Duodenal mucosa (tissue), 2 donors: ENCODE data around the gene POLR2I.
"Not testable (repeated sequence)": the region's sequence is repeated elsewhere in the genome, so short reads cannot be mapped to it uniquely, and the experiment has no call there.

Experiments used
- H3K27ac ChIP-seq: one replicate; pipeline ENCODE4 v1.7.0; 2013; ENCODE audit warnings: low read depth, low read length
- H3K27me3 ChIP-seq, 2 donors: one replicate each; pipeline ENCODE4 v1.7.0; 2013; ENCODE audit warnings: low read length in 2 of 2, control low read depth in 1 of 2; ENCODE audit not compliant: insufficient read depth in 2 of 2, control insufficient read depth in 1 of 2
- H3K36me3 ChIP-seq, 2 donors: one replicate each; pipeline ENCODE4 v1.7.0; 2013; ENCODE audit warnings: low read length in 2 of 2, control low read depth in 1 of 2; ENCODE audit not compliant: insufficient read depth in 2 of 2, control insufficient read depth in 1 of 2
- H3K4me1 ChIP-seq, 2 donors: one replicate each; pipeline ENCODE4 v1.7.0; 2013; ENCODE audit warnings: low read length in 2 of 2, control low read depth in 1 of 2; ENCODE audit not compliant: insufficient read depth in 2 of 2, control insufficient read depth in 1 of 2
- H3K4me3 ChIP-seq, 2 donors: one replicate each; pipeline ENCODE4 v1.7.0; 2013; ENCODE audit warnings: low read length in 2 of 2, low read depth in 1 of 2
- H3K9ac ChIP-seq, 2 donors: one replicate each; pipeline ENCODE4 v1.7.0; 2013; ENCODE audit warnings: low read length in 2 of 2, low read depth in 1 of 2
- H3K9me3 ChIP-seq, 2 donors: one replicate each; pipeline ENCODE4 v1.7.0; 2013; ENCODE audit warnings: low read length in 2 of 2, control low read depth in 1 of 2; ENCODE audit not compliant: control insufficient read depth in 1 of 2

The POLR2I gene

GRCh38 chr19:36084231-36085009 lies 30.3 kb downstream of the POLR2I start:
- Histone ChIP-seq H3K9ac (no peak overlapping the region), H3K4me3 (no peak overlapping the region), H3K27me3 (no peaks in the 10 kb centered on the region), H3K4me1 (no peaks in the 10 kb centered on the region), H3K36me3 (peaks cover 2 to 21% of the 10 kb centered on the region in 2 donors), H3K9me3 (no peaks in the 10 kb centered on the region), H3K27ac (no peak overlapping the region)

GRCh38 chr19:36082916-36083315 lies 31.8 kb downstream of the POLR2I start:
- Histone ChIP-seq H3K9ac (no peak overlapping the region), H3K36me3 (peaks cover 0 to 13% of the 10 kb centered on the region in 2 donors), H3K9me3 (no peaks in the 10 kb centered on the region), H3K27ac (no peak overlapping the region), H3K4me3 (no peak overlapping the region), H3K4me1 (no peaks in the 10 kb centered on the region), H3K27me3 (no peaks in the 10 kb centered on the region)

- Histone ChIP-seq H3K27ac (no peak overlapping the region), H3K27me3 (no peaks in the 10 kb centered on the region), H3K9me3 (no peaks in the 10 kb centered on the region), H3K4me1 (no peaks in the 10 kb centered on the region), H3K36me3 (peaks cover 0 to 13% of the 10 kb centered on the region in 2 donors), H3K9ac (no peak overlapping the region), H3K4me3 (no peak overlapping the region)
Observed at GRCh38 chr19:36081894-36082293, 32.8 kb downstream of the POLR2I start.

GRCh38 chr19:36081385-36081784 lies 33.3 kb downstream of the POLR2I start:
- Histone ChIP-seq H3K36me3 (peaks cover 0 to 13% of the 10 kb centered on the region in 2 donors), H3K27ac (no peak overlapping the region), H3K9ac (no peak overlapping the region), H3K27me3 (no peaks in the 10 kb centered on the region), H3K4me3 (no peak overlapping the region), H3K4me1 (no peaks in the 10 kb centered on the region), H3K9me3 (no peaks in the 10 kb centered on the region)

GRCh38 chr19:36079389-36079945 lies 35.2 kb downstream of the POLR2I start:
- Histone ChIP-seq H3K4me1 (no peaks in the 10 kb centered on the region), H3K4me3 (no peak overlapping the region), H3K36me3 (peaks cover 0 to 9% of the 10 kb centered on the region in 2 donors), H3K27me3 (no peaks in the 10 kb centered on the region), H3K9me3 (no peaks in the 10 kb centered on the region), H3K27ac (no peak overlapping the region), H3K9ac (no peak overlapping the region)

GRCh38 chr19:36073121-36073876 lies 41.4 kb downstream of the POLR2I start:
- Histone ChIP-seq H3K36me3 (no peaks in the 10 kb centered on the region), H3K27ac (no peak overlapping the region), H3K4me1 (no peaks in the 10 kb centered on the region), H3K4me3 (no peak overlapping the region), H3K9me3 (no peaks in the 10 kb centered on the region), H3K9ac (no peak overlapping the region), H3K27me3 (no peaks in the 10 kb centered on the region)

GRCh38 chr19:36072081-36072480 lies 42.6 kb downstream of the POLR2I start:
- Histone ChIP-seq H3K9me3 (no peaks in the 10 kb centered on the region), H3K36me3 (peaks cover 0 to 2% of the 10 kb centered on the region in 2 donors), H3K9ac (no peak overlapping the region), H3K27me3 (no peaks in the 10 kb centered on the region), H3K4me1 (no peaks in the 10 kb centered on the region), H3K27ac (no peak overlapping the region), H3K4me3 (no peak overlapping the region)

- H3K4me1 ChIP-seq, H3K4me3 ChIP-seq, H3K27me3 ChIP-seq, H3K9me3 ChIP-seq, H3K36me3 ChIP-seq, H3K27ac ChIP-seq, H3K9ac ChIP-seq: not testable (repeated sequence)
Observed at GRCh38 chr19:36068810-36069499, 45.7 kb downstream of the POLR2I start.

- H3K36me3 ChIP-seq = peaks cover 3 to 5% of the 10 kb centered on the region in 2 donors
- H3K4me3 ChIP-seq = no peak overlapping the region
- no peaks in the 10 kb centered on the region for H3K27me3 ChIP-seq
- H3K9ac ChIP-seq = no peak overlapping the region
- H3K4me1 ChIP-seq = no peaks in the 10 kb centered on the region
- H3K27ac ChIP-seq = no peak overlapping the region
- no peaks in the 10 kb centered on the region for H3K9me3 ChIP-seq
Observed at GRCh38 chr19:36067681-36068080, 47.0 kb downstream of the POLR2I start.

GRCh38 chr19:36064826-36065225 lies 49.8 kb downstream of the POLR2I start:
- no peaks in the 10 kb centered on the region for H3K4me1 ChIP-seq
- H3K36me3 ChIP-seq = peaks cover 5 to 6% of the 10 kb centered on the region in 2 donors

More at GRCh38 chr19:36064826-36065225, 49.8 kb downstream of the POLR2I start:
- no peak overlapping the region for H3K9ac ChIP-seq
- H3K4me3 ChIP-seq = no peak overlapping the region
- H3K9me3 ChIP-seq = no peaks in the 10 kb centered on the region
- H3K27me3 ChIP-seq = no peaks in the 10 kb centered on the region
- H3K27ac ChIP-seq = no peak overlapping the region
